ENCODE measurements around the gene SLC37A3.
"Not testable (repeated sequence)": the region's sequence is repeated elsewhere in the genome, so short reads cannot be mapped to it uniquely, and the experiment has no call there.

Gene SLC37A3

DNA sequence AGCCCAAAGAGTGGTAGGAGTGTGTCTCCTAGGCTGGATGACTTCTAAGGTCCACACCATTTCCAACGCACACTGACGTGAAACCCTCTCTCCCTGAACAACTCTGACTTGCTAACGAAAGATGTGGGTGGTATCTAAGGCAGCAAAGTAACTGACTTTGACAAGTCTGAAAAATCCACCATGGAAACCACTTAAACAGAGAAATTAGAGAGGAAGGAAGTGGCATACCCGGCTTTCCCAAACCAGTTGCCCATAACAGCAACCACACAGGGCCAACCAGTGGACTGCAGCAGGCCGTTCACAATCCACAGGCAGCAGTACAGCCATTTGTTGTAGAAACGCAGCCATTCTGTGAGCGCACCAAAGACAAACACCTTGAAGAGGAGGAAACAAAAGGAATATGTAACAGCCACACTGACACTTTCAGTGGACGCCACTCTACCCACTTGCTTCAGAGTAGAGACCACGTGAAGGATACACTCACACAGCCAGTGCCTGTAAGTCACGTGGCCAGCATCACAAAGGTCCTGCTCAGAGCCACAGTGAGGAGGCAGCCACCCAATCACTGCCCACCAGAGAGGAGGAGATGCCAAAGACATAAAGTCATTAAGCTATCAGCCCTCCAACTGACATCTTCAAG, 39.8 kb downstream of the SLC37A3 start:
- Histone ChIP-seq H3K27ac (peak overlapping the region in 7 of 21 experiments; percentile 4 to 67 (median 42)), H3K4me3 (no peak overlapping the region)

- Histone ChIP-seq H3K27ac (peak overlapping the region in 2 of 21 experiments; percentile 43 to 52), H3K4me3 (no peak overlapping the region)
These were observed 40.3 kb downstream of the SLC37A3 start for GRCh38 chr7:140358024-140358411.

DNA sequence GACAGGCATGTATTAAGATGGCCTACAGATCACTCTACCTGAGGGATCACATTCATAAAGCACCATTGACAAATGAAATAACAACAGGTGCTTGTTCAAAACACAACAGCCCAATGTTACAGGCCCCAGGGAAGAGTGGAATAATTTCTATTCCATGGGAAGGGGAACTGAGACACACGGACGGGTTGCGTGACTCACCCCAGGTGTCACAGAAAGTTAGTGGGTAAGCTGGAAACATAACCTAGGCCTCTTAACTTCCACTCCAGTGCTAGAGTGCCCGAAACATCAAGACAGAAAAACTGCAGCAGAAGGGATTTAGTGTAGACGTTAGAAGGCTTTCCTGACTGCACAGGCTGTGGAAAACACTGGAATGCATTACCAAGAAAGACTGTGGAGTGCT, 48.3 kb downstream of the SLC37A3 start:
- Histone ChIP-seq H3K4me3 (no peak overlapping the region), H3K27ac (peak overlapping the region in 10 of 21 experiments; percentile 18 to 83 (median 58))

- H3K4me3 ChIP-seq, result no peak overlapping the region
- H3K27ac ChIP-seq, result peak overlapping the region in 18 of 21 experiments; percentile 18 to 83 (median 52)
These were observed 49.1 kb downstream of the SLC37A3 start for GRCh38 chr7:140349144-140349771.

DNA sequence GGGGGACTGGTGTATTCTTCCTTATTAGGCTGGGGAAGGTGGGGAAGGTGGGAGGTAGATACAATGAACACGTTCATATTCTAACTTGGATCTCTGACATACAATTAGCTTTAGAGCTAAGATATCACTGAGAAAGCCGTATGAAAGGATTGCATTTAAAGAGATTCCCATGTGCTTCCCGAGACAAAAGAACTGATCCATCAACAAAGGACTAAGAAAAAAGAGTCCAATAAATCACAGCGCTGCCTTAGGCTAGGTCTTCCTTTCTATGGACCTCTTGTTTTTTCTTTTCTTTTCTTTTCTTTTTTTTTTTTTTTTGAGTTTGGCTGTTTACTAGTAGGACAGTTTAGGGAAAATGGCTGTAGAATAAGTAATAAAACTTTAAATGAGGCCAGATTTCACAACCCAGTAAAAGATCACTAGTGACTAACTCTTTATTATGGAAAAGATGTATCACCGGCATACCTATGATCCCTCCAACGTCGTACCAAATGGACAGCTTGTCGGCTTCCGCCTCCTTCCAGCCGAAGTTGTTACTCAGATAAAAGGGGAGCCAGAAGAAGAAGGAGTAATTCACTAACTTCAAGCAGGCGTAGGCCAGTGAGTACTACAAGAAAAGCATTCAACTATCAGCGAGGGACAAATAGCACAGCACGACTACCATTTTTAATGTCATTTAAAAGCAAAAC, 50.0 kb downstream of the SLC37A3 start:
- no peak overlapping the region for H3K4me3 ChIP-seq
- peak overlapping the region in 15 of 21 experiments; percentile 20 to 83 (median 57) for H3K27ac ChIP-seq

DNA sequence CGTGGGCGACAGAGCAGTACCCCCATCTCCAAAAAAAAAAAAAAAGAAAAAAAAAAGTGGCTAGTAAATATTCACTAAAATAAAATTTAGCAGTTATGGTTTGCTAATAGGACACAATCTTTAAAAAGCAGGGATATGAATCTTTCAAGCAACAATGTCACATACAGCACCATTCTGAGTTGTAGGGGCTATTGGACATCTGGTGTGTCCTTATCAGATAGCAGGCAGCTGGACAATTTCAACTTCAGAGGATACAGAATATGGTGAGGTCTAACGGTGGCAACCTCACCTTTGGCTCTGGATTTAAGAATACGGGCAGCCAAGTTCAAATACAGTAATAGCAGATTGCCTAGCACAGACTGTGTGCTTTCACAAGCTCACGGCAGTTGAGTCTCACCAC, 51.1 kb downstream of the SLC37A3 start:
- H3K27ac ChIP-seq, result no peak overlapping the region

GRCh38 chr7:140345426-140345825, 52.9 kb downstream of the SLC37A3 start:
- Histone ChIP-seq H3K4me3 (no peak overlapping the region), H3K27ac (no peak overlapping the region)

More for the DNA sequence above, 51.1 kb downstream of the SLC37A3 start:
- H3K4me3 ChIP-seq, result no peak overlapping the region

GRCh38 chr7:140342727-140343514, 55.4 kb downstream of the SLC37A3 start:
- Histone ChIP-seq H3K27ac (no peak overlapping the region), H3K4me3 (no peak overlapping the region)

GRCh38 chr7:140338959-140339358, 59.4 kb downstream of the SLC37A3 start:
- not testable (repeated sequence) for H3K27ac ChIP-seq, H3K4me3 ChIP-seq

DNA sequence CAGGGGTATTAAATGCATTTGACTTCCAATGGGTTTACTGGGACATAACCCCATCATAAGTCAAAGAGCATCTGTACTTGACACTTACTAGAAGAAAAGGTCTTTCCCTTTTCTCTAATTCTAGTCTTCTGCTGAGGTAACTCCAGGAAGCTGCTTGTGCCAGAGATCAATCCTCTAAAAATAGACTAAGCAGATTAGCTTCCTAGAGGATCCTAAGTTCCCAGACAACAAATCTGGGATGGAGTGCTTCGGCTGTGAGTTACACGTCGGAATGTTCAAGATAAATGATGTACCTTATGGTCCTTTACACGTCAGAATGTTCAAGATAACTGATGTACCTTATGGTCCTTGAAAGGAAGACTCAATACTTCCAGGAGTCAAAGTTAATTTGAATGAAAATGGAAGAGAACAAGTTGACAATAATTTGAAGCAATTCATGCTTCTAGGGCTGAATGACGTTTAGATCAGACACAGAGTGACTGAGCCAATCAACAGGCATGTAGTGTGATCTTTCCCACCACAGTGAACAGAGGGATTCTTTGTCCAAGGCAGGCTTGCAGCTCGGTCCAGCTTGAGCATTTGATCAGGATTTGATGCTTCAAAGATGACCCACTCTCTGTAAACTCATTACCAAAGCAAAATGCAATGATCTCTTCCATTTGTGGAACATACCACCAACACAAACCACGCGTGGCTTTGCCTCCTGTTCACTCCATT, 63.8 kb downstream of the SLC37A3 start:
- H3K4me3 ChIP-seq, result no peak overlapping the region
- no peak overlapping the region for H3K27ac ChIP-seq

- Histone ChIP-seq H3K27ac (no peak overlapping the region), H3K4me3 (no peak overlapping the region)
These were observed 64.6 kb downstream of the SLC37A3 start for GRCh38 chr7:140333686-140334085.

DNA sequence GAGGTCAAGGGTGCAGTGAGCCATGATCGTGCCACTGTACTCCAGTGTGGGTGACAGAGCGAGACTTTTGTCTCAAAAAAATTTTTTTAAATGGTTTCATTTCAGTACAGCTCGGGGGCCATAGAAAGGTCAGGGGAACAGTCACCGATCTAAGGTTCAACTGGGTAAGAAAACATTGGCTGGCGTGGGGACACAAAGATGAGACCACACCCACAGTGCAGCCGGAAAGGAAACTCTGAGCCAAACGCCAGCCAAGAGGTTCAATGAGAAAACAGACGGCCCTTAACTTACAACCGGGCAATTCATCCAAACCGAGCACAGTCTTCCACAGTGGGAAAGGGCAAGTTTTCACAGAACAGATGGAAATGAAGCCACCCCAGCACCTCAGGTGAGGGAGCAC, 65.1 kb downstream of the SLC37A3 start:
- no peak overlapping the region for H3K27ac ChIP-seq
- no peak overlapping the region for H3K4me3 ChIP-seq

GRCh38 chr7:140330595-140330994, 67.7 kb downstream of the SLC37A3 start:
- H3K27ac ChIP-seq, result no peak overlapping the region
- no peak overlapping the region for H3K4me3 ChIP-seq

DNA sequence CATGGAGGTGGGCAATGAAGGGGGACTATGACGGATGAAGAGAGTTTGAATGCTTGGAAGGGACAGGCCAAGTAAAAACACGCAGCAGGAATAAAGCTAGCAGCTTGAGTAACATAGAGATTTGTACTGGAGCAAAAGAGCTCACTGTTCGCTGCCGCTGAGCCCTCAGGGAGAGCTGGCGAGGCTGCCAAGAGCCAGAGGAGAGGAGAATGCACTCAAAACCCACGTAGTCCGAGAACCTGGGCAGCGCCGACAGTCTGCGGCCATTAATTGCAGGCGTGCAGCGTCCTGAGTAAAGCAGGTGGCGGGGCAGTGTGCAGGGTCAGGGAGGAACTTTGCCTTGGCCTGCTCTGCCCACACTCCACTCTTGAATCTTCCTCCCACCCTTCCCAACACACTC, 68.2 kb downstream of the SLC37A3 start:
- no peak overlapping the region for H3K4me3 ChIP-seq
- no peak overlapping the region for H3K27ac ChIP-seq

- Histone ChIP-seq H3K4me3 (no peak overlapping the region), H3K27ac (no peak overlapping the region)
These were observed 71.1 kb downstream of the SLC37A3 start for GRCh38 chr7:140327261-140327661.

DNA sequence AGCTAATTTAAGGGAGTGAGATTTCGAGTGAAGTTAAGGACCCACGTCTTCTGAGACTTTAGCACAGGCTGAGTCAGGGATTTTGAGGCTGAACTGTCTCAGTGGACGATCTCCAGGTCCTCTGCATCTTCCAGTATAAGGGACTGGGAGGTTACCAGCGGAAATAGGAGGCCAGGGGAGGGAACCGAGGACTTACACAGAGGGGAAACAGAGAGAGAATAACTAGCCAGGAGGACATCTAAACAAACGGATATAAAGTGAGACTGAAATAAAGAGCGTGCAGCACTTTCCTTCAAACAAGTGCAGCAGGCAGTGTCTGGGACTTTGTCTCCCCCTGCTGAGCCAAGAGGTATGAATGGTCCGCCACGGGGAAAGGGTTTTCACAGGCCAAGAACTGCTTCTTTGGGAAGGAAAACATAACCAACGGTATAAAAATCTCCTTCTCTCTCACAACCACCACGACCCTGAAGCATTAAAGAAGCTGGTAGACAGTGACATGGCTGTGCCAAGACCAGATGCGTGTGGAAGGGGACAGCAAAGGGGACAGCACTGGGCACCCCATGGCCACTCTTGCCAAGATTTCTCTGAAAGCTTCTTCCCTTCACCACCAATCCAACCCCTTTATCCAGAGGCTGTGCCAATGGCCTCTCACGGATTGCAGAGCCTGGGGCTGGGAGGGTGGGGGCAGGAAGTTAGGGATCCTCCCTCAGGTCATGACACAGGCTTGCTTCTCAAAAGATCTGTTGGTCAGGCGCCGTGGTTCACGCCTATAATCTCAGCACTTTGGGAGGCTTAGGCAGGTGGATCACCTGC, 72.0 kb downstream of the SLC37A3 start:
- peak overlapping the region in 6 of 21 experiments; percentile 17 to 59 (median 34) for H3K27ac ChIP-seq
- peak overlapping the region in 1 of 7 experiments; percentile 7 for H3K4me3 ChIP-seq

DNA sequence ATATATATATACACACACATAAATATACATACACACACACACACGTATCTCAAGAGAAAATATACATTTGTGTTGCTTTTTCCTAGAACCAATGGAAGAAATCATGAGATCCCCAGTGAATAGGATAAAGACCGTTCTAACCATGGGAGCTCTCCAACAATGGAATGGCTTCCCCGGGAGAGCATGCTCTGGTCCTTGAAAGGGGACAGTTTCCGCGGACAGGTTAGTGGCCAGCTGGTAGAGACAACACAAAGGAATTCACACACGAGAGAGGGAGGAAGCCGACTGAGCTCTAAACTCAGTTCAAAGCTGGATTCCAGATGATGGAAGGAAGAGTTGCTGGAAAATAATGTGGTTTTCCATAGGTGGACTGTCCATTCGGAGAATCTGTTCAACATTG, 72.7 kb downstream of the SLC37A3 start:
- H3K27ac ChIP-seq, result peak overlapping the region in 2 of 21 experiments; percentile 55 to 59
- H3K4me3 ChIP-seq, result no peak overlapping the region

DNA sequence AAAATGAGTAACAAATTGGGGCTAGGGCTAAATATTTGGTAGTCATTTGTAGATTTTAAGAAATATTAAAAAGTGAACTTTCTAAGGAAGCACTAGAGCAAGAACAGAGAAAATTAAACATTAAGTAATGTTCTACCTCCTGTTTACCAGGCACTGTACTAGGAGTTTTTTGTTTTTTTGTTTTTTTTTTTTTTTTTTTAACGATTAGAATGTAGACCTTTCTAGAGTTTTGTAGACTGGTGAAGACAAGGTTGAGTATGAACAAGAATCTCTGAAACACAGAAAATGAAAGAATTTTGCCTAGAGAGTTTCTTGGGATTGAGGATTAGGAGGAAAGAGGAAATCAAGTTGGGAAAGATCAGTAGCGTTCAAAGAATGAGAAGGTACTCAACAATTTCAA, 73.6 kb downstream of the SLC37A3 start:
- H3K27ac ChIP-seq, result no peak overlapping the region
- H3K4me3 ChIP-seq, result no peak overlapping the region

DNA sequence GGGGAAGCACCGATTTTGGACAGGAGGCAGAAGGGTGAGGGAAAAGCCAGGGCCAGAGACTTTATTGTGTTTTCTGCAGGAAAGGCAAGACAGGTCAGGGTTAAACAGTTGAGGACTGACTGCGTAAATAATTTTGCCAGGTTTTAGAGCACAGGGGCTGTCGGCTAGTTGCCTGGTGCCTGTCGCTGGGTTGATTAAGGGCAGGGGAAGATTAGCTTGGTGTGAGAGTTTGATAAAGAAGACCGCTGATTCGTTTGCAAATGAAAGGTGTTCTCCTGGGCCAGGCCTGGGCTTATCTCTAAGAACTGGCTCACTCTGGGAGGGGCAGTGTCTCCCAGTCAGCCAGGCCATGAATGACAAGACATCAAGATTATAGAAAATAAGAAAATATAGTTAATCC, 75.6 kb downstream of the SLC37A3 start:
- no peak overlapping the region for H3K27ac ChIP-seq
- H3K4me3 ChIP-seq, result no peak overlapping the region
